Measurements from ENCODE around the gene FFAR1. TPM values are rescaled to one million over a fixed set of nuclear protein-coding genes. Genes with fewer than 3 reads are reported as not detected.

FFAR1 gene
- total and polyA plus RNA-seq, 2 donors (not counting 3 experiments of a cell fraction or from before 2014, with no cell fraction given), result not detected

- ChIA-PET POLR2A (no interaction called here), CTCF (no interaction called here)
- BruUV-seq (replicated peaks), result no TSS peak
Measured at GRCh38 chr19:35381318-35381717, 33.6 kb downstream of the FFAR1 start.

More at GRCh38 chr19:35381318-35381717, 33.6 kb downstream of the FFAR1 start:
- no peak overlapping the region for H3K27ac ChIP-seq (ENCODE audit: insufficient read depth, low read depth, low read length)
- no peaks in the 10 kb centered on the region for H3K9me1 ChIP-seq (replicated peaks; ENCODE audit: control insufficient read depth, extremely low read depth, insufficient read depth, low read length)
- no peak overlapping the region for H3K4me3 ChIP-seq (replicated peaks in 1 of 3; ENCODE audit: insufficient read depth in 1 of 3, low read depth in 1 of 3, low read length in 3 of 3)
- no peak for FAIRE-seq
- intact Hi-C loops (cut with micrococcal nuclease) (no loop called here), dilution Hi-C loops (cut with MboI; ENCODE audit: extremely low pct_ligation_motif_present, low sequenced_read_pairs) (no loop called here)
- no peak for DNase-seq (ENCODE audit: low read depth, low spot score)
- H3K79me2 ChIP-seq (ENCODE audit: control insufficient read depth, insufficient read depth, low read length), result no peaks in the 10 kb centered on the region
- H3K9ac ChIP-seq (replicated peaks; ENCODE audit: extremely low read depth, insufficient read depth, low read length), result no peak overlapping the region
- no peaks in the 10 kb centered on the region for H3K4me1 ChIP-seq (ENCODE audit: control insufficient read depth, extremely low read depth, insufficient read depth, low read length)
- no peaks in the 10 kb centered on the region for H3K9me3 ChIP-seq (replicated peaks; ENCODE audit: control insufficient read depth, insufficient read depth, low read length)
- no peaks in the 10 kb centered on the region for H4K20me1 ChIP-seq (replicated peaks; ENCODE audit: control insufficient read depth, extremely low read depth, insufficient read depth, low read length)
- no peaks in the 10 kb centered on the region for H3K36me3 ChIP-seq (ENCODE audit: control insufficient read depth in 2 of 2, extremely low read depth in 1 of 2, insufficient read depth in 2 of 2, low read length in 2 of 2)
- no peak overlapping the region for H3K4me2 ChIP-seq (ENCODE audit: insufficient read depth, low read length)
- TF ChIP-seq POLR2A (IDR thresholded peaks at IDR 0.05; ENCODE audit: low read depth, low read length) (no peak), EZH2 (IDR thresholded peaks at IDR 0.05; ENCODE audit: borderline replicate concordance, low read depth, low read length, severe bottlenecking) (no peak), JUN (IDR thresholded peaks at IDR 0.05; ENCODE audit: borderline replicate concordance, insufficient read depth, insufficient read length, low read depth) (no peak), CTCF (IDR thresholded peaks at IDR 0.05; ENCODE audit: extremely low read depth in 1 of 2, insufficient read depth in 1 of 2, low read depth in 1 of 2, low read length in 2 of 2) (no peak), FOS (IDR thresholded peaks at IDR 0.05; ENCODE audit: borderline replicate concordance, insufficient read depth, low read length) (no peak), MAX (IDR thresholded peaks at IDR 0.05; ENCODE audit: insufficient read depth, insufficient read length) (no peak), MYC (IDR thresholded peaks at IDR 0.05; ENCODE audit: low read depth, low read length) (no peak), POLR2AphosphoS5 (IDR thresholded peaks at IDR 0.05; ENCODE audit: insufficient read depth, low read depth, low read length) (no peak), GATA2 (IDR thresholded peaks at IDR 0.05; ENCODE audit: insufficient read depth, insufficient read length, low read depth, low read length) (no peak)
- H3K27me3 ChIP-seq (ENCODE audit: control insufficient read depth in 2 of 2, insufficient read depth in 2 of 2, low read length in 2 of 2), result no peaks in the 10 kb centered on the region
- H2AFZ ChIP-seq (ENCODE audit: low read depth, low read length), result no peak overlapping the region
